GM12801 (cell line): ENCODE measurements around the gene POLR3A.

Source experiments
- CTCF ChIP-seq: IDR thresholded peaks from one replicate; pipeline ENCODE4 v1.5.1; 2011; ENCODE audit warnings: control low read depth; ENCODE audit not compliant: insufficient read length; ENCODE audit errors: extremely low read depth

Gene POLR3A

GRCh38 chr10:78044179-78044578 lies 14.9 kb upstream of the POLR3A start:
- TF ChIP-seq CTCF, result no peak

GRCh38 chr10:78042752-78043104 lies 13.4 kb upstream of the POLR3A start:
- no peak for TF ChIP-seq CTCF

- no peak for TF ChIP-seq CTCF
These were observed 12.9 kb upstream of the POLR3A start for GRCh38 chr10:78042058-78042751.

GRCh38 chr10:78041170-78042057 lies 12.1 kb upstream of the POLR3A start:
- no peak for TF ChIP-seq CTCF

- TF ChIP-seq CTCF, result no peak
These were observed 10.4 kb upstream of the POLR3A start for GRCh38 chr10:78039743-78040142.

GRCh38 chr10:78038791-78039547 lies 9.7 kb upstream of the POLR3A start:
- TF ChIP-seq CTCF, result no peak

- no peak for TF ChIP-seq CTCF
These were observed 8.8 kb upstream of the POLR3A start for GRCh38 chr10:78038105-78038504.
